Measurements from ENCODE around the gene SPATA31A3. TPM values are rescaled to one million over a fixed set of nuclear protein-coding genes. Genes with fewer than 3 reads are reported as not detected.
"Not testable (repeated sequence)": the region's sequence is repeated elsewhere in the genome, so short reads cannot be mapped to it uniquely, and the experiment has no call there.

The SPATA31A3 gene
- total RNA-seq: not detected

GRCh38 chr9:66992450-66992849, at the start of gene SPATA31A3:
SPATA31A3 (minus strand) TSS chr9:66992550; CDS start chr9:66992521, 29 bp downstream.
- intact Hi-C loops (cut with DNase I; ENCODE audit: low total_unique reads); H3K27ac ChIP-seq; H3K4me1 ChIP-seq; H3K36me3 ChIP-seq; H3K27me3 ChIP-seq; H3K4me3 ChIP-seq; H3K9me3 ChIP-seq; DNase-seq (ENCODE audit: low spot score in 2 of 2): not testable (repeated sequence)

GRCh38 chr9:66952576-66952975, 39.8 kb downstream of the SPATA31A3 start:
- H3K4me1 ChIP-seq; DNase-seq (ENCODE audit: low spot score in 2 of 2); H3K27me3 ChIP-seq; intact Hi-C loops (cut with DNase I; ENCODE audit: low total_unique reads); H3K36me3 ChIP-seq; H3K27ac ChIP-seq; H3K4me3 ChIP-seq; H3K9me3 ChIP-seq: not testable (repeated sequence)

GRCh38 chr9:66942400-66943155, 49.8 kb downstream of the SPATA31A3 start:
- H3K9me3 ChIP-seq; H3K4me1 ChIP-seq; intact Hi-C loops (cut with DNase I; ENCODE audit: low total_unique reads); H3K27me3 ChIP-seq; H3K4me3 ChIP-seq; DNase-seq (ENCODE audit: low spot score in 2 of 2); H3K36me3 ChIP-seq; H3K27ac ChIP-seq: not testable (repeated sequence)

- H3K9me3 ChIP-seq; H3K4me3 ChIP-seq; H3K27ac ChIP-seq; H3K27me3 ChIP-seq; H3K36me3 ChIP-seq; intact Hi-C loops (cut with DNase I; ENCODE audit: low total_unique reads); H3K4me1 ChIP-seq; DNase-seq (ENCODE audit: low spot score in 2 of 2): not testable (repeated sequence)
These were observed 52.2 kb downstream of the SPATA31A3 start for GRCh38 chr9:66939878-66940830.

- H3K27me3 ChIP-seq; intact Hi-C loops (cut with DNase I; ENCODE audit: low total_unique reads); DNase-seq (ENCODE audit: low spot score in 2 of 2); H3K4me3 ChIP-seq; H3K27ac ChIP-seq; H3K9me3 ChIP-seq; H3K36me3 ChIP-seq; H3K4me1 ChIP-seq: not testable (repeated sequence)
These were observed 54.0 kb downstream of the SPATA31A3 start for GRCh38 chr9:66938322-66938721.

- intact Hi-C loops (cut with DNase I; ENCODE audit: low total_unique reads); H3K4me3 ChIP-seq; H3K9me3 ChIP-seq; H3K27me3 ChIP-seq; H3K36me3 ChIP-seq; H3K27ac ChIP-seq; H3K4me1 ChIP-seq; DNase-seq (ENCODE audit: low spot score in 2 of 2): not testable (repeated sequence)
These were observed 54.7 kb downstream of the SPATA31A3 start for GRCh38 chr9:66937662-66938061.

Other genes with a start within 250 kb of the SPATA31A3 start
- 1 to 10 TPM; 4.5 to 8.6 (median 5.6) TPM for gene ZNF658, start 91.8 kb downstream of the SPATA31A3 start, total RNA-seq